Measurements from ENCODE around the gene RAB3C. TPM values are rescaled to one million over a fixed set of nuclear protein-coding genes. Genes with fewer than 3 reads are reported as not detected.
"Not testable (repeated sequence)": the region's sequence is repeated elsewhere in the genome, so short reads cannot be mapped to it uniquely, and the experiment has no call there.

The RAB3C gene
- total RNA-seq, 2 experiments from 2014 or later = not detected

GRCh38 chr5:58548068-58548467 lies 34.8 kb upstream of the RAB3C start:
- CTCF ChIA-PET = no interaction called here
- peaks cover 5% of the 10 kb centered on the region for H3K27me3 Mint-ChIP-seq

GRCh38 chr5:58551492-58551891 lies 31.4 kb upstream of the RAB3C start:
- Histone ChIP-seq H3K4me3 (ENCODE audit: low read length) (no peak overlapping the region), H3K9me3 (ENCODE audit: control insufficient read depth in 1 of 2, insufficient read depth in 1 of 2, low read length in 2 of 2) (peaks cover 0 to 5% of the 10 kb centered on the region in 2 experiments), H3K27ac (ENCODE audit: low read depth in 1 of 2, low read length in 2 of 2) (no peak overlapping the region), H3K4me1 (ENCODE audit: insufficient read depth, low read length) (no peaks in the 10 kb centered on the region), H3K36me3 (ENCODE audit: insufficient read depth, low read length) (no peaks in the 10 kb centered on the region), H3K27me3 (ENCODE audit: control insufficient read depth in 1 of 2, insufficient read depth in 2 of 2, low read length in 2 of 2) (no peaks in the 10 kb centered on the region)
- ChIA-PET CTCF (no interaction called here), POLR2A (no interaction called here)
- no peak for TF ChIP-seq CTCF (IDR thresholded peaks at IDR 0.05)
- Mint-ChIP-seq H3K4me1 (ENCODE audit: low read depth) (no peaks in the 10 kb centered on the region), H3K27me3 (peaks cover 5% of the 10 kb centered on the region), H3K27ac (no peak overlapping the region), H3K4me3 (no peak overlapping the region), H3K36me3 (ENCODE audit: low read depth) (no peaks in the 10 kb centered on the region), H3K9me3 (peaks cover 6% of the 10 kb centered on the region)
- ATAC-seq (ENCODE audit: poor library complexity) = no peak
- intact Hi-C loops (cut with DNase I, micrococcal nuclease) = no loop called here
- no peak for DNase-seq

More at GRCh38 chr5:58548068-58548467, 34.8 kb upstream of the RAB3C start:
- H3K36me3 Mint-ChIP-seq (ENCODE audit: low read depth) = no peaks in the 10 kb centered on the region
- TF ChIP-seq CTCF (IDR thresholded peaks at IDR 0.05) = no peak
- H3K27ac Mint-ChIP-seq = no peak overlapping the region
- intact Hi-C loops (cut with DNase I, micrococcal nuclease) = no loop called here
- peaks cover 6% of the 10 kb centered on the region for H3K9me3 Mint-ChIP-seq
- Histone ChIP-seq H3K4me1 (ENCODE audit: insufficient read depth, low read length) (no peaks in the 10 kb centered on the region), H3K4me3 (ENCODE audit: low read length) (no peak overlapping the region), H3K27ac (ENCODE audit: low read depth in 1 of 2, low read length in 2 of 2) (no peak overlapping the region), H3K9me3 (ENCODE audit: control insufficient read depth in 1 of 2, insufficient read depth in 1 of 2, low read length in 2 of 2) (peaks cover 0 to 5% of the 10 kb centered on the region in 2 experiments), H3K36me3 (ENCODE audit: insufficient read depth, low read length) (no peaks in the 10 kb centered on the region), H3K27me3 (ENCODE audit: control insufficient read depth in 1 of 2, insufficient read depth in 2 of 2, low read length in 2 of 2) (no peaks in the 10 kb centered on the region)
- no peak for ATAC-seq (ENCODE audit: poor library complexity)
- DNase-seq = no peak
- no peak overlapping the region for H3K4me3 Mint-ChIP-seq
- POLR2A ChIA-PET = no interaction called here
- H3K4me1 Mint-ChIP-seq (ENCODE audit: low read depth) = no peaks in the 10 kb centered on the region

GRCh38 chr5:58557665-58558338 lies 25.1 kb upstream of the RAB3C start:
- H3K9me3 Mint-ChIP-seq; H3K27ac Mint-ChIP-seq; H3K36me3 ChIP-seq (ENCODE audit: insufficient read depth, low read length); ATAC-seq (ENCODE audit: poor library complexity); H3K4me3 ChIP-seq (ENCODE audit: low read length); H3K36me3 Mint-ChIP-seq (ENCODE audit: low read depth); H3K27ac ChIP-seq (ENCODE audit: low read depth in 1 of 2, low read length in 2 of 2); H3K4me3 Mint-ChIP-seq; H3K9me3 ChIP-seq (ENCODE audit: control insufficient read depth in 1 of 2, insufficient read depth in 1 of 2, low read length in 2 of 2); CTCF ChIA-PET; H3K27me3 Mint-ChIP-seq; H3K27me3 ChIP-seq (ENCODE audit: control insufficient read depth in 1 of 2, insufficient read depth in 2 of 2, low read length in 2 of 2); intact Hi-C loops (cut with DNase I, micrococcal nuclease); POLR2A ChIA-PET; H3K4me1 Mint-ChIP-seq (ENCODE audit: low read depth); DNase-seq; H3K4me1 ChIP-seq (ENCODE audit: insufficient read depth, low read length): not testable (repeated sequence)

GRCh38 chr5:58563016-58563700 lies 19.7 kb upstream of the RAB3C start:
- ATAC-seq (ENCODE audit: poor library complexity); CTCF ChIA-PET; H3K4me1 ChIP-seq (ENCODE audit: insufficient read depth, low read length); H3K9me3 Mint-ChIP-seq; intact Hi-C loops (cut with DNase I, micrococcal nuclease); H3K4me3 ChIP-seq (ENCODE audit: low read length); H3K27me3 ChIP-seq (ENCODE audit: control insufficient read depth in 1 of 2, insufficient read depth in 2 of 2, low read length in 2 of 2); H3K36me3 ChIP-seq (ENCODE audit: insufficient read depth, low read length); H3K27ac Mint-ChIP-seq; H3K4me1 Mint-ChIP-seq (ENCODE audit: low read depth); POLR2A ChIA-PET; H3K4me3 Mint-ChIP-seq; H3K27me3 Mint-ChIP-seq; DNase-seq; H3K27ac ChIP-seq (ENCODE audit: low read depth in 1 of 2, low read length in 2 of 2); H3K36me3 Mint-ChIP-seq (ENCODE audit: low read depth): not testable (repeated sequence)
- peaks cover 0 to 21% of the 10 kb centered on the region in 2 experiments for H3K9me3 ChIP-seq (ENCODE audit: control insufficient read depth in 1 of 2, insufficient read depth in 1 of 2, low read length in 2 of 2)

- DNase-seq; H3K4me3 Mint-ChIP-seq; H3K4me1 Mint-ChIP-seq (ENCODE audit: low read depth); H3K36me3 Mint-ChIP-seq (ENCODE audit: low read depth); H3K4me3 ChIP-seq (ENCODE audit: low read length); H3K27ac ChIP-seq (ENCODE audit: low read depth in 1 of 2, low read length in 2 of 2); intact Hi-C loops (cut with DNase I, micrococcal nuclease); POLR2A ChIA-PET; CTCF ChIA-PET; ATAC-seq (ENCODE audit: poor library complexity); H3K27me3 Mint-ChIP-seq; H3K27ac Mint-ChIP-seq; H3K27me3 ChIP-seq (ENCODE audit: control insufficient read depth in 1 of 2, insufficient read depth in 2 of 2, low read length in 2 of 2); H3K4me1 ChIP-seq (ENCODE audit: insufficient read depth, low read length); H3K36me3 ChIP-seq (ENCODE audit: insufficient read depth, low read length); H3K9me3 Mint-ChIP-seq: not testable (repeated sequence)
- H3K9me3 ChIP-seq (ENCODE audit: control insufficient read depth in 1 of 2, insufficient read depth in 1 of 2, low read length in 2 of 2) = peaks cover 0 to 21% of the 10 kb centered on the region in 2 experiments
Observed at GRCh38 chr5:58564043-58564832, 18.6 kb upstream of the RAB3C start.

All from CD4-positive, alpha-beta T cell (primary cell).